Mucosa of descending colon (tissue), 3 donors: ENCODE data around the gene RALB. TPM values are rescaled to one million over a fixed set of nuclear protein-coding genes. Genes with fewer than 3 reads are reported as not detected.

Source experiments
- ATAC-seq: fragments of 200-7000 bp; cut with Tn5 transposase; one replicate; pipeline ENCODE4 v1.9.1; 2020; ENCODE audit warnings: mild to moderate bottlenecking, moderate library complexity
- DNase-seq, 3 donors: peaks; one replicate each; pipeline ENCODE4 v3.0.0-alpha.2; 2020
- H3K36me3 ChIP-seq: fragments of 200-600 bp; one replicate; pipeline ENCODE4 v1.8.0; 2021; ENCODE audit warnings: low read depth, mild to moderate bottlenecking
- H3K4me1 ChIP-seq: fragments of 200-600 bp; one replicate; pipeline ENCODE4 v1.8.0; 2021; ENCODE audit warnings: low read depth, mild to moderate bottlenecking
- H3K4me3 ChIP-seq: fragments of 200-600 bp; one replicate; pipeline ENCODE4 v1.8.0; 2021; ENCODE audit warnings: mild to moderate bottlenecking
- H3K9me3 ChIP-seq: fragments of 200-600 bp; one replicate; pipeline ENCODE4 v1.8.0; 2021; ENCODE audit warnings: mild to moderate bottlenecking
- intact Hi-C, 2 donors: fragments of 100-400 bp; cut with DNase I in 1 of 2; cut with micrococcal nuclease in 1 of 2; formaldehyde crosslinking; loops; one replicate each; pipeline versions ENCODE4 v1.11.0 to v1.11.1; 2022; cut with DNase I, micrococcal nuclease
- total RNA-seq, 3 donors: library from RNA; stranded (reverse); fragmentation: NEBNext Ultra II Directional in 2 of 3; extraction: Animal tissue kit (Norgen Biotek cat#: 25700) in 2 of 3; gene quantifications; one replicate each; pipeline versions ENCODE4 v1.2.1 to v1.2.4, GENCODE V29; 2021 to 2023
- TF ChIP-seq, protein P1 (sequence below): fragments of 200-600 bp; IDR thresholded peaks from one replicate; pipeline ENCODE4 v1.8.0; 2022; ENCODE audit warnings: antibody characterized with exemption, mild to moderate bottlenecking
- donor health status: DM: no; HTN: no; CAD: no; lungs with moderate emphysema.
- donor health status: DM: no; HTN: no; CAD: no.
- donor health status: DM: no; HTN: yes; CAD: no.

The RALB gene
- total RNA-seq, 3 donors from 2014 or later, result 75.1 to 83.8 (median 80.8) TPM

DNA sequence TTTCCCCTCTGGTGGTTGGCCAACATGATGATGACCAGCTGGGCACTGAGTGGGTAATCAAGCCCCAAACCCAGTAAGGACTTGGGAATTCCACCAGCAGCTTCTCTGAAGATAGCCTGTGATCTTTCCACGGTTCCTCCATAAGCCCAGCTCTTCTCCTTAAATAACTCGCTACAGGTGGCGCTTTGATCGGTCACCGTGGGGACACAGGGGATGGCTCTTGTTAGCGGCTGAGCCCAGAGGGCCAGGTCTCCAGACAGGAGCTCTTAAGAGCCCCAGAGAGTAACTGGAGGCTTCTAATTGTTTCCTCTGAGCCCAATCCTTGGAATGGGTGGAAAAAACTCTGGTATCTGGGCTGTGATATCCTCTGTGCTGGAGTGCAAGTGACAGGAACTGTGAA lies 79.7 kb downstream of the RALB start:
- intact Hi-C loops, result no loop called here
- ATAC-seq, result no peak

DNA sequence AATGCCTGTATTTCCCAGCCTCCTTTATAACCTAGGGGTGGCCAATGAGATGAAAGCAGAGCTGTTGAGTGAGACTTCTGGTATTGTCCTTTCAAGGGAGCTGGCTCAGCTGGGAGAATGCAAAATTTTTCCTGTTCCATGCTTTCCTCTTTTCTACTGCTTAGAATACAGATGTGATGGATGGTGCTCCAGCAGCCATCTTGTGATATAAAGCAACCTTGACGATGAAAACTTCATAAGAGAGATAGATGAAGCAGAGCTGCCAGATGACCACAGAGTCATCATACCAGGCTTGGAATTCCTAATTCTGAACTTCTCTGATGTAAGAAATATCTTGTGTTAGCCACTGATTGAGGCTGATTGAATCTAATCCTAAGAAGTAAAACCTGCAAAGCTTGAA lies 81.4 kb downstream of the RALB start:
- TF ChIP-seq, protein P1, sequence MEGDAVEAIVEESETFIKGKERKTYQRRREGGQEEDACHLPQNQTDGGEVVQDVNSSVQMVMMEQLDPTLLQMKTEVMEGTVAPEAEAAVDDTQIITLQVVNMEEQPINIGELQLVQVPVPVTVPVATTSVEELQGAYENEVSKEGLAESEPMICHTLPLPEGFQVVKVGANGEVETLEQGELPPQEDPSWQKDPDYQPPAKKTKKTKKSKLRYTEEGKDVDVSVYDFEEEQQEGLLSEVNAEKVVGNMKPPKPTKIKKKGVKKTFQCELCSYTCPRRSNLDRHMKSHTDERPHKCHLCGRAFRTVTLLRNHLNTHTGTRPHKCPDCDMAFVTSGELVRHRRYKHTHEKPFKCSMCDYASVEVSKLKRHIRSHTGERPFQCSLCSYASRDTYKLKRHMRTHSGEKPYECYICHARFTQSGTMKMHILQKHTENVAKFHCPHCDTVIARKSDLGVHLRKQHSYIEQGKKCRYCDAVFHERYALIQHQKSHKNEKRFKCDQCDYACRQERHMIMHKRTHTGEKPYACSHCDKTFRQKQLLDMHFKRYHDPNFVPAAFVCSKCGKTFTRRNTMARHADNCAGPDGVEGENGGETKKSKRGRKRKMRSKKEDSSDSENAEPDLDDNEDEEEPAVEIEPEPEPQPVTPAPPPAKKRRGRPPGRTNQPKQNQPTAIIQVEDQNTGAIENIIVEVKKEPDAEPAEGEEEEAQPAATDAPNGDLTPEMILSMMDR, result no peak
- Histone ChIP-seq H3K4me1 (no peaks in the 10 kb centered on the region), H3K36me3 (no peaks in the 10 kb centered on the region), H3K9me3 (no peaks in the 10 kb centered on the region), H3K4me3 (no peak overlapping the region)
- no peak for ATAC-seq
- intact Hi-C loops, result no loop called here
- DNase-seq, result no peak

More for the DNA sequence above, 79.7 kb downstream of the RALB start:
- TF ChIP-seq, protein P1, result no peak
- no peak overlapping the region for H3K4me3 ChIP-seq
- no peaks in the 10 kb centered on the region for H3K9me3 ChIP-seq
- H3K36me3 ChIP-seq, result no peaks in the 10 kb centered on the region
- no peak for DNase-seq
- H3K4me1 ChIP-seq, result no peaks in the 10 kb centered on the region

DNA sequence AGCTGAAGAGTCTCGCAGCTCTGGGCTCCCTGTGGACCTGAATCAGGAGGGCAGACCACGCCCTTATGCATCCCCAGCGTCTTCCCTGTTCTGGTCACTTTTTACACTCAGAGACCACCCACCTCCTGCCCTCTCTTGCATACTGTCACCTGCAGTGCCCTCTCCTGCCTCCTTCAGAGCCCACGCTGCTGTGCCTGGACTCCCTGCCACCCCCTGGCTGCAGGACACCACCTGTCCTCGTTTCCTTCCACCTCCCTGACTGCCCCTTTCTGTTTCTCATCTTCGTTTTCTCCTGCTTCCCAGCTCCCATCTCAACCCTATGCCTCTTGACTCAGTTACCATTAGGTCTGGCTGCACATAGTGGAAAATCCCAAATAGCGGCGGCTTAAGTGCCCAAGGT lies 84.1 kb downstream of the RALB start:
- TF ChIP-seq, protein P1, result no peak
- intact Hi-C loops, result no loop called here
- Histone ChIP-seq H3K4me1 (no peaks in the 10 kb centered on the region), H3K4me3 (no peak overlapping the region), H3K36me3 (no peaks in the 10 kb centered on the region), H3K9me3 (no peaks in the 10 kb centered on the region)
- DNase-seq, result no peak
- no peak for ATAC-seq

DNA sequence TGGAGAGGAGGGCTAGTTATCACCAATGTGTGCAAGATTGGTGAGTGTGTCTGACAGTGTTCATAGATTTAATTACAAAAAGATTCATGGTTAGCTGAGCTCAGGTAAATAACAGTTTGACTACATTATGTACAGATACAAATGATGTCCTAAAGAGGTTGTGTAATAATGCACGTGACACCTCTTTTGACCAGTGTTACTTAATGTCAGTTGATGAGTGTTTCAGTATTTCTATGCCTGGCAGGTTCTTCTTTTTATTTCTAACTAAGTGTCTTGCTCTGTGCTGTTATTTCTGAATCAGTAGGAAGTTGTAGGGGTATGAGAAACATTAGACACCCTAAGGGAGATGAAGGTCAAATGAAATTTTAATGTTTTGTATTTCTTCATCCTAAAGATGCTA lies 85.4 kb downstream of the RALB start:
- no peaks in the 10 kb centered on the region for H3K36me3 ChIP-seq
- H3K9me3 ChIP-seq, result no peaks in the 10 kb centered on the region
- H3K4me3 ChIP-seq, result no peak overlapping the region
- peaks cover under 1% of the 10 kb centered on the region for H3K4me1 ChIP-seq
- DNase-seq (no peak), ATAC-seq (no peak)
- TF ChIP-seq, protein P1, result no peak
- intact Hi-C loops, result no loop called here

DNA sequence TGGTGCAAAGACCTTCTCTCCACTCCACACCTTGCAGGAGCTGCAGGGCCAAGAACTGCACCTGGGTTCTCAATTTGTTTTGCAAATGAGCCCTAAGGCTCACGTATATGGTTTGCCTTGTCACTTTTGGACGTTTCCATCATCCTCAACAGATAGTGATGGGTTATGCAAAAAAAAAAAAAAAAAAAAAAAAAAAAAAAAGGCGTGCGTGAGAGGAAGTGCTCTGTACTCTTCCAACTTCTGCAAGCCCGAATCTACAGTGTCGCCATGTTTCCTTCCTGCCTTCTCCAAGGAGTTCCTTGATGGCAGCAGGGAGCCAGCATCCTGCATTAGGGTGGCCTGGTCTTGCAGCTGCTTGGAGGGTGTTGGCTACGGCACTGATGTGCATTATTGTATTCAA lies 89.3 kb downstream of the RALB start:
- no peak for ATAC-seq
- Histone ChIP-seq H3K4me3 (no peak overlapping the region), H3K4me1 (peaks cover 22% of the 10 kb centered on the region), H3K9me3 (no peaks in the 10 kb centered on the region), H3K36me3 (no peaks in the 10 kb centered on the region)
- intact Hi-C loops, result loop anchor here (2.0 to 10.0 kb wide), 3 partner anchors 213 to 339 kb away; no protein-coding TSS in a partner anchor
- TF ChIP-seq, protein P1, result no peak
- no peak for DNase-seq

DNA sequence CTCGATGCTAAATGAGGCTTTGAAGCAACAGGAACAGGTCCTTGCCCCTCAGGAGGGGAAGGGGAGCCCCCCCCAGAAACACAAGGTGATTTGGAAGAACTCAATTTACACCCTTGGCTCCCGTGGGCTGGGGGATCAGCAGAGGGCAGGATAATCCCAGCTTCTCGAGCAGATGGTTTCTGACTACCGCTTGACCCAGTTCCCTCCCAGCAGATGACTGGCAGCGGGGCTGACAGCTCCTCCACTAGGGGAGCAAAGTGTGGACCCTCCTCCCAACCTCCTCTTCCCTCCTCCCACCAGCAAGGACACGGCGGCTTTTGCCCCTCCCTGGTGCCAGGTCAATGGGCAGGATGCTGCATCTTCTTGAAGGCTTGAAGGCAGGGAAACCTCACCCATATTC lies 89.8 kb downstream of the RALB start:
- Histone ChIP-seq H3K4me1 (peaks cover 22% of the 10 kb centered on the region), H3K36me3 (no peaks in the 10 kb centered on the region), H3K9me3 (no peaks in the 10 kb centered on the region), H3K4me3 (no peak overlapping the region)
- ATAC-seq, result no peak
- TF ChIP-seq, protein P1, result no peak
- DNase-seq, result no peak
- intact Hi-C loops, result loop anchor here (2.0 to 10.0 kb wide), 3 partner anchors 212 to 338 kb away; no protein-coding TSS in a partner anchor
